Right lobe of liver (tissue), 6 donors: ENCODE data around the gene ITGAV. TPM values are rescaled to one million over a fixed set of nuclear protein-coding genes. Genes with fewer than 3 reads are reported as not detected.

ENCODE experiments used
- ATAC-seq, 4 donors: fragments of 200-7000 bp; cut with Tn5 transposase; one replicate each; pipeline ENCODE4 v1.9.1; 2020; ENCODE audit warnings: mild to moderate bottlenecking in 4 of 4, moderate library complexity in 4 of 4
- DNase-seq, 3 donors: peaks; one replicate each; pipeline ENCODE4 v3.0.0-alpha.2; 2020
- H3K27ac ChIP-seq, 3 donors: fragments of 200-600 bp; one replicate each; pipeline ENCODE4 v1.8.0; 2022
- H3K27me3 ChIP-seq, 2 donors: fragments of 200-600 bp; one replicate each; pipeline ENCODE4 v1.8.0; 2022
- H3K36me3 ChIP-seq, 4 donors: fragments of 200-600 bp; sonication (generic) in 1 of 4; one replicate each; pipeline versions ENCODE4 v1.5.1 to v1.8.0; 2017 to 2022; ENCODE audit warnings: control low read depth in 1 of 4
- H3K4me1 ChIP-seq, 4 donors: fragments of 200-600 bp; sonication (generic) in 1 of 4; one replicate each; pipeline versions ENCODE4 v1.5.1 to v1.8.0; 2017 to 2022; ENCODE audit warnings: control low read depth in 1 of 4
- H3K4me3 ChIP-seq, 3 donors: fragments of 200-600 bp; one replicate each; pipeline ENCODE4 v1.8.0; 2022
- H3K9me3 ChIP-seq, 4 donors: fragments of 200-600 bp; sonication (generic) in 1 of 4; one replicate each; pipeline versions ENCODE4 v1.5.1 to v1.8.0; 2017 to 2022; ENCODE audit warnings: control low read depth in 1 of 4
- CTCF ChIP-seq, 4 donors: fragments of 200-600 bp in 3 of 4; fragments of 450-650 bp in 1 of 4; IDR thresholded peaks; one replicate each; pipeline versions ENCODE4 v1.5.1 to v1.8.0; 2016 to 2022; ENCODE audit warnings: antibody characterized with exemption in 4 of 4, mild to moderate bottlenecking in 2 of 4
- POLR2A ChIP-seq: fragments of 450-650 bp; IDR thresholded peaks from one replicate; pipeline ENCODE4 v1.6.1; 2017; ENCODE audit warnings: antibody characterized with exemption, mild to moderate bottlenecking
- WGBS: methylation state at CpG from one replicate; pipeline ENCODE4 v1.1.6; 2018; ENCODE audit warnings: low coverage, low lambda C conversion rate; ENCODE audit not compliant: insufficient coverage; ENCODE audit errors: missing lambda C conversion rate; 5-methylcytosine and 5-hydroxymethylcytosine counted together
- intact Hi-C, 2 donors: fragments of 100-400 bp; cut with DNase I; formaldehyde crosslinking; loops; one replicate each; pipeline versions ENCODE4 v1.11.2 to v1.14.1; 2022
- total RNA-seq, 6 experiments: library from RNA; depleted of rRNA in 2 of 6; stranded (reverse); fragments of >200 nt in 2 of 6; fragmentation: NEBNext Ultra II Directional in 3 of 6; extraction: Animal tissue kit (Norgen Biotek cat#: 25700) in 3 of 6; gene quantifications; one replicate each; pipeline versions ENCODE4 v1.1.0 to v1.2.4, GENCODE V29; 2016 to 2023
- donor health status: DM: no; HTN: yes; CAD: no.
- donor health status: DM: no; HTN: no; CAD: no.
- donor health status: DM: no; HTN: no; CAD: no.
- donor health status: DM: no; HTN: yes; CAD: no.
- donor health status: DM: no; HTN: yes; CAD: no.

The ITGAV gene
- total RNA-seq, 6 experiments from 2014 or later = 16.3 to 48.4 (median 26.4) TPM

- no peak overlapping the region for H3K27ac ChIP-seq
- intact Hi-C loops = no loop called here
- no peak for ATAC-seq
- no peaks in the 10 kb centered on the region for H3K9me3 ChIP-seq
- H3K4me3 ChIP-seq = no peak overlapping the region
- 79% methylated on average over 7 of the region's 7 CpGs for WGBS
- no peaks in the 10 kb centered on the region for H3K36me3 ChIP-seq
- no peak for DNase-seq
- no peaks in the 10 kb centered on the region for H3K27me3 ChIP-seq
- TF ChIP-seq CTCF (IDR thresholded peaks at IDR 0.05) (no peak), POLR2A (no peak)
- no peaks in the 10 kb centered on the region for H3K4me1 ChIP-seq
These were observed 134.9 kb downstream of the ITGAV start for GRCh38 chr2:186724736-186725135.

DNA sequence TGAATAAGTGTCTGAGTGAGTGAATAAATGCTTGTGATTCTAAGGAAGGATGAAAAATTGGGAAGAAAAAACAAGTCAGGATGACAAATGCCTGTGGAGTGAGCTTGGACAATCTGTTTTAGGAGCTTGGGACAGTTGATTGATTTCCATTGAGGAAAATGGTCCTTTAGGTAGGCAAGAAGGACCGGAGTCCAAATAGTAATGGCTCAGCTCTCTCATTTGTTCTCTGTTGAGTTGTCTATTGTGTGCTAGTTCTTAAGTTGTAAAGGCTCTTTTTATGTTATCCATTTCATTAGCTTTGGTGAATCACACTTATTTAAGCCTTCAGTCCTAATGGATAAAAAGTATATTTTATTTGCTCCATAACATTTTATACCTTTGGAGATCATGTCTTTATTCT lies 135.9 kb downstream of the ITGAV start:
- Histone ChIP-seq H3K27ac (no peak overlapping the region), H3K4me1 (no peaks in the 10 kb centered on the region), H3K4me3 (no peak overlapping the region), H3K27me3 (no peaks in the 10 kb centered on the region), H3K9me3 (no peaks in the 10 kb centered on the region), H3K36me3 (no peaks in the 10 kb centered on the region)
- WGBS = 67% methylated on average over 1 of the region's 1 CpG
- DNase-seq (no peak), ATAC-seq (no peak)
- intact Hi-C loops = no loop called here
- TF ChIP-seq POLR2A = no peak
- TF ChIP-seq CTCF (IDR thresholded peaks at IDR 0.05) = no peak

- no peaks in the 10 kb centered on the region for H3K36me3 ChIP-seq
- no peak overlapping the region for H3K27ac ChIP-seq
- 51% methylated on average over 3 of the region's 3 CpGs for WGBS
- intact Hi-C loops = no loop called here
- H3K9me3 ChIP-seq = no peaks in the 10 kb centered on the region
- H3K4me3 ChIP-seq = no peak overlapping the region
- no peaks in the 10 kb centered on the region for H3K4me1 ChIP-seq
- H3K27me3 ChIP-seq = no peaks in the 10 kb centered on the region
- DNase-seq = no peak
- TF ChIP-seq POLR2A (no peak), CTCF (IDR thresholded peaks at IDR 0.05) (no peak)
- ATAC-seq = no peak
These were observed 137.1 kb downstream of the ITGAV start for GRCh38 chr2:186726938-186727337.

- Histone ChIP-seq H3K36me3 (no peaks in the 10 kb centered on the region), H3K9me3 (no peaks in the 10 kb centered on the region), H3K4me1 (no peaks in the 10 kb centered on the region), H3K27me3 (no peaks in the 10 kb centered on the region), H3K4me3 (no peak overlapping the region), H3K27ac (no peak overlapping the region)
- WGBS = 55% methylated on average over 2 of the region's 2 CpGs
- intact Hi-C loops = no loop called here
- ATAC-seq (no peak), DNase-seq (no peak)
- no peak for TF ChIP-seq CTCF (IDR thresholded peaks at IDR 0.05)
- no peak for TF ChIP-seq POLR2A
These were observed 138.8 kb downstream of the ITGAV start for GRCh38 chr2:186728631-186729030.

Other genes starting within 250 kb of the ITGAV start
- gene ZC3H15, start 103.8 kb upstream of the ITGAV start, total RNA-seq = 10 to 100 TPM; 20.7 to 41.2 (median 30.5) TPM
- gene FAM171B, start 104.0 kb downstream of the ITGAV start, total RNA-seq = under 1 TPM; 0.13 to 0.72 (median 0.46) TPM